SIG-M5 treated with dmso at 0.1 percent for 504 hours (cell line): ENCODE measurements around the gene MPDZ.

Experiments
- DNase-seq: peaks from one replicate; lab custom pipeline; 2025; ENCODE audit not compliant: unreplicated experiment; lab: John Stamatoyannopoulos, UW

MPDZ gene

GRCh38 chr9:13186774-13187173 is 92.7 kb downstream of the MPDZ start:
- DNase-seq = no peak

- no peak for DNase-seq
Measured at GRCh38 chr9:13186091-13186490, 93.4 kb downstream of the MPDZ start.

GRCh38 chr9:13181652-13182051 is 97.8 kb downstream of the MPDZ start:
- DNase-seq = no peak

- no peak for DNase-seq
Measured at GRCh38 chr9:13179257-13179656, 100.2 kb downstream of the MPDZ start.

- no peak for DNase-seq
Measured at GRCh38 chr9:13175732-13176131, 103.8 kb downstream of the MPDZ start.

- DNase-seq = no peak
Measured at GRCh38 chr9:13174906-13175639, 104.4 kb downstream of the MPDZ start.

- DNase-seq = no peak
Measured at GRCh38 chr9:13173553-13173952, 105.9 kb downstream of the MPDZ start.

- DNase-seq = no peak
Measured at GRCh38 chr9:13171261-13171660, 108.2 kb downstream of the MPDZ start.

- no peak for DNase-seq
Measured at GRCh38 chr9:13166996-13167395, 112.5 kb downstream of the MPDZ start.

- no peak for DNase-seq
Measured at GRCh38 chr9:13165956-13166355, 113.5 kb downstream of the MPDZ start.

- DNase-seq = no peak
Measured at GRCh38 chr9:13165236-13165945, 114.1 kb downstream of the MPDZ start.

GRCh38 chr9:13163946-13164345 is 115.5 kb downstream of the MPDZ start:
- no peak for DNase-seq

- no peak for DNase-seq
Measured at GRCh38 chr9:13163287-13163686, 116.2 kb downstream of the MPDZ start.

- no peak for DNase-seq
Measured at GRCh38 chr9:13160051-13160450, 119.4 kb downstream of the MPDZ start.

- DNase-seq = no peak
Measured at GRCh38 chr9:13158986-13159385, 120.5 kb downstream of the MPDZ start.

- no peak for DNase-seq
Measured at GRCh38 chr9:13151489-13151888, 128.0 kb downstream of the MPDZ start.

- no peak for DNase-seq
Measured at GRCh38 chr9:13149454-13149853, 130.0 kb downstream of the MPDZ start.

- no peak for DNase-seq
Measured at GRCh38 chr9:13146840-13147239, 132.7 kb downstream of the MPDZ start.

- no peak for DNase-seq
Measured at GRCh38 chr9:13145340-13145739, 134.2 kb downstream of the MPDZ start.

- no peak for DNase-seq
Measured at GRCh38 chr9:13144166-13144775, 135.2 kb downstream of the MPDZ start.

- DNase-seq = no peak
Measured at GRCh38 chr9:13143281-13143680, 136.2 kb downstream of the MPDZ start.

- no peak for DNase-seq
Measured at GRCh38 chr9:13142776-13143175, 136.7 kb downstream of the MPDZ start.
